Endothelial cell of umbilical vein (primary cell): Measurements from ENCODE around the gene ANKEF1. TPM values are rescaled to one million over a fixed set of nuclear protein-coding genes. Genes with fewer than 3 reads are reported as not detected.

ENCODE experiments used
- BruUV-seq: library from RNA; stranded (reverse); fragments of 400-500 nt; replicated peaks from 2 replicates; lab custom pipeline; 2021; lab: Mats Ljungman, UMichigan
- CTCF ChIA-PET: fragments of 300-600, 350-600 bp; sonication (Branson Sonifier 250); formaldehyde crosslinking; loops from one replicate; lab custom pipeline; 2021; ENCODE audit warnings: antibody characterized with exemption, inconsistent platforms; lab: Charles Lee
- POLR2A ChIA-PET: fragments of 300-600, 350-600 bp; sonication (Branson Sonifier 250); formaldehyde crosslinking; loops from one replicate; lab custom pipeline; 2021; ENCODE audit warnings: antibody characterized with exemption, inconsistent platforms; lab: Charles Lee
- DNase-seq: peaks from one replicate; pipeline ENCODE4 v3.0.0-alpha.2; 2011; ENCODE audit warnings: low read depth, low spot score
- FAIRE-seq: peaks from 2 replicates; lab custom pipeline; 2011; peaks lifted over from hg19 to GRCh38; lab: Jason Lieb, UNC
- H2AFZ ChIP-seq: 2 replicates; pipeline ENCODE4 v1.6.0; 2012; ENCODE audit warnings: low read depth, low read length, control low read depth, inconsistent platforms
- H3K27ac ChIP-seq: 2 replicates; pipeline ENCODE4 v1.5.1; 2011; ENCODE audit warnings: low read depth, mild to moderate bottlenecking, control low read depth, low read length, moderate library complexity; ENCODE audit not compliant: insufficient read depth
- H3K27me3 ChIP-seq, 2 experiments: 2 replicates each; pipeline versions ENCODE4 v1.6.0 to v1.6.1; 2011; ENCODE audit warnings: low read length in 2 of 2, mixed read lengths in 1 of 2; ENCODE audit not compliant: control insufficient read depth in 2 of 2, insufficient read depth in 2 of 2
- H3K36me3 ChIP-seq, 2 experiments: 2 replicates in 1 of 2; 3 replicates in 1 of 2; pipeline ENCODE4 v1.5.1; 2011; ENCODE audit warnings: low read length in 2 of 2, mild to moderate bottlenecking in 1 of 2, moderate library complexity in 1 of 2; ENCODE audit not compliant: control insufficient read depth in 2 of 2, insufficient read depth in 2 of 2; ENCODE audit errors: extremely low read depth in 1 of 2
- H3K4me1 ChIP-seq: 3 replicates; pipeline ENCODE4 v1.5.1; 2011; ENCODE audit warnings: mild to moderate bottlenecking, low read length; ENCODE audit not compliant: control insufficient read depth, insufficient read depth; ENCODE audit errors: extremely low read depth
- H3K4me2 ChIP-seq: 2 replicates; pipeline ENCODE4 v1.6.1; 2011; ENCODE audit warnings: low read length, control low read depth, mixed read lengths; ENCODE audit not compliant: insufficient read depth
- H3K4me3 ChIP-seq, 3 experiments: fragments of 200-600 bp in 1 of 3; sonication (generic), shearing (Covaris generic) in 1 of 3; replicated peaks in 1 of 3; 2 replicates each; pipeline ENCODE4 v1.5.1; 2011 to 2016; ENCODE audit warnings: control low read depth in 3 of 3, low read length in 3 of 3, mild to moderate bottlenecking in 2 of 3, inconsistent platforms in 1 of 3, low read depth in 1 of 3, moderate library complexity in 1 of 3; ENCODE audit not compliant: insufficient read depth in 1 of 3
- H3K79me2 ChIP-seq: 2 replicates; pipeline ENCODE4 v1.6.0; 2012; ENCODE audit warnings: low read length, inconsistent platforms; ENCODE audit not compliant: control insufficient read depth, insufficient read depth
- H3K9ac ChIP-seq: replicated peaks from 2 replicates; pipeline ENCODE3; 2011; ENCODE audit warnings: low read length, control low read depth; ENCODE audit not compliant: insufficient read depth; ENCODE audit errors: extremely low read depth
- H3K9me1 ChIP-seq: replicated peaks from 3 replicates; pipeline ENCODE4 v1.6.0; 2011; ENCODE audit warnings: mild to moderate bottlenecking, low read length; ENCODE audit not compliant: control insufficient read depth, insufficient read depth; ENCODE audit errors: extremely low read depth
- H3K9me3 ChIP-seq: replicated peaks from 2 replicates; pipeline ENCODE4 v1.5.1; 2012; ENCODE audit warnings: low read length, inconsistent platforms; ENCODE audit not compliant: control insufficient read depth, insufficient read depth
- H4K20me1 ChIP-seq: replicated peaks from 2 replicates; pipeline ENCODE3; 2011; ENCODE audit warnings: mild to moderate bottlenecking, low read length; ENCODE audit not compliant: control insufficient read depth, insufficient read depth; ENCODE audit errors: extremely low read depth
- EZH2 ChIP-seq: IDR thresholded peaks from 2 replicates; pipeline ENCODE4 v1.6.1; 2012; ENCODE audit warnings: borderline replicate concordance, low read depth, mild to moderate bottlenecking, moderate library complexity, low read length, inconsistent platforms; ENCODE audit not compliant: severe bottlenecking
- GATA2 ChIP-seq: IDR thresholded peaks from 2 replicates; pipeline ENCODE4 v1.7.0; 2011; ENCODE audit warnings: low read depth, mild to moderate bottlenecking, moderate library complexity, mixed read lengths, low read length; ENCODE audit not compliant: insufficient read length, insufficient read depth
- JUN ChIP-seq: IDR thresholded peaks from 2 replicates; pipeline ENCODE4 v1.6.1; 2011; ENCODE audit warnings: borderline replicate concordance, low read depth; ENCODE audit not compliant: insufficient read length, insufficient read depth
- MAX ChIP-seq: IDR thresholded peaks from 2 replicates; pipeline ENCODE4 v1.6.1; 2011; ENCODE audit not compliant: insufficient read depth, insufficient read length
- MYC ChIP-seq: IDR thresholded peaks from one replicate; pipeline ENCODE4 v1.6.1; 2011; ENCODE audit warnings: mild to moderate bottlenecking, low read depth, low read length
- POLR2AphosphoS5 ChIP-seq: IDR thresholded peaks from 2 replicates; pipeline ENCODE4 v1.6.1; 2012; ENCODE audit warnings: low read depth, mild to moderate bottlenecking, control low read depth, low read length, moderate library complexity; ENCODE audit not compliant: insufficient read depth
- dilution Hi-C: fragments of 300-500 bp; cut with MboI; formaldehyde crosslinking; loops from one replicate; pipeline ENCODE4 v1.15.0; 2019; ENCODE audit warnings: low sequenced_read_pairs; ENCODE audit not compliant: extremely low pct_ligation_motif_present
- intact Hi-C: fragments of 100-400 bp; cut with micrococcal nuclease; formaldehyde crosslinking; loops from one replicate; pipeline ENCODE4 v1.10.0; 2022
- polyA plus RNA-seq, 4 experiments: library from polyadenylated mRNA; depleted of rRNA in 3 of 4; stranded (reverse) in 3 of 4; unstranded in 1 of 4; fragments of >200 nt; gene quantifications; 2 replicates each; pipeline versions ENCODE4 v1.2.1 to v1.2.3, GENCODE V29; 2011 to 2012; ENCODE audit warnings: missing spikeins in 1 of 4
- total RNA-seq: library from RNA; stranded (reverse); gene quantifications from 2 replicates; pipeline ENCODE4 v1.2.3, GENCODE V29; 2021
- TF ChIP-seq, protein P1 (sequence below), 2 donors: IDR thresholded peaks; 1 replicate in 1 of 2; 2 replicates in 1 of 2; pipeline ENCODE4 v1.5.1; 2011; ENCODE audit warnings: low read length in 2 of 2, mild to moderate bottlenecking in 2 of 2, moderate library complexity in 2 of 2, control low read depth in 1 of 2, inconsistent platforms in 1 of 2, low read depth in 1 of 2; ENCODE audit not compliant: insufficient read depth in 1 of 2; ENCODE audit errors: extremely low read depth in 1 of 2

The ANKEF1 gene
- total and polyA plus RNA-seq, 2 donors (not counting 3 experiments of a cell fraction or from before 2014, with no cell fraction given) = 0.58 to 2.4 TPM

GRCh38 chr20:9993137-9993536 is 41.6 kb upstream of the ANKEF1 start:
- no peaks in the 10 kb centered on the region for H4K20me1 ChIP-seq
- TF ChIP-seq MAX = no peak
- TF ChIP-seq GATA2 = no peak
- TF ChIP-seq EZH2 = no peak
- TF ChIP-seq, protein P1, sequence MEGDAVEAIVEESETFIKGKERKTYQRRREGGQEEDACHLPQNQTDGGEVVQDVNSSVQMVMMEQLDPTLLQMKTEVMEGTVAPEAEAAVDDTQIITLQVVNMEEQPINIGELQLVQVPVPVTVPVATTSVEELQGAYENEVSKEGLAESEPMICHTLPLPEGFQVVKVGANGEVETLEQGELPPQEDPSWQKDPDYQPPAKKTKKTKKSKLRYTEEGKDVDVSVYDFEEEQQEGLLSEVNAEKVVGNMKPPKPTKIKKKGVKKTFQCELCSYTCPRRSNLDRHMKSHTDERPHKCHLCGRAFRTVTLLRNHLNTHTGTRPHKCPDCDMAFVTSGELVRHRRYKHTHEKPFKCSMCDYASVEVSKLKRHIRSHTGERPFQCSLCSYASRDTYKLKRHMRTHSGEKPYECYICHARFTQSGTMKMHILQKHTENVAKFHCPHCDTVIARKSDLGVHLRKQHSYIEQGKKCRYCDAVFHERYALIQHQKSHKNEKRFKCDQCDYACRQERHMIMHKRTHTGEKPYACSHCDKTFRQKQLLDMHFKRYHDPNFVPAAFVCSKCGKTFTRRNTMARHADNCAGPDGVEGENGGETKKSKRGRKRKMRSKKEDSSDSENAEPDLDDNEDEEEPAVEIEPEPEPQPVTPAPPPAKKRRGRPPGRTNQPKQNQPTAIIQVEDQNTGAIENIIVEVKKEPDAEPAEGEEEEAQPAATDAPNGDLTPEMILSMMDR (IDR thresholded peaks at IDR 0.05; ENCODE audit: extremely low read depth in 1 of 2, insufficient read depth in 1 of 2, low read depth in 1 of 2, low read length in 2 of 2) = no peak
- TF ChIP-seq POLR2AphosphoS5 = no peak
- no peak for TF ChIP-seq JUN
- no peak for TF ChIP-seq MYC
- no peak overlapping the region for H2AFZ ChIP-seq
- no peaks in the 10 kb centered on the region for H3K9me1 ChIP-seq
- no peak overlapping the region for H3K4me2 ChIP-seq
- BruUV-seq = no TSS peak
- H3K4me3 ChIP-seq = no peak overlapping the region
- H3K9ac ChIP-seq = no peak overlapping the region
- intact Hi-C loops (no loop called here), dilution Hi-C loops (no loop called here)
- H3K4me1 ChIP-seq = no peaks in the 10 kb centered on the region
- no peaks in the 10 kb centered on the region for H3K36me3 ChIP-seq
- CTCF ChIA-PET = interaction anchor here (1.4 kb wide), 1 partner anchor 97 kb away, joined by 6 read pairs; no protein-coding TSS in a partner anchor
- H3K9me3 ChIP-seq = no peaks in the 10 kb centered on the region
- POLR2A ChIA-PET = no interaction called here
- DNase-seq (no peak), FAIRE-seq (no peak)
- no peaks in the 10 kb centered on the region for H3K79me2 ChIP-seq
- no peak overlapping the region for H3K27ac ChIP-seq
- H3K27me3 ChIP-seq = peaks cover 0 to 2% of the 10 kb centered on the region in 2 experiments
